K562 (cell line): ENCODE data around the gene PLEKHO2.

ENCODE experiments used
- CBX8 ChIP-seq: fragments of 200-600 bp; sonication (generic); IDR thresholded peaks from 2 replicates; pipeline ENCODE4 v1.6.1; 2012; ENCODE audit warnings: borderline replicate concordance, mixed run types, low read depth, mild to moderate bottlenecking, moderate library complexity, mixed read lengths, low read length, control low read depth, inconsistent platforms; ENCODE audit not compliant: poor library complexity, severe bottlenecking; ENCODE audit errors: extremely low read depth
- EGR1 ChIP-seq: fragments of 450-650 bp; conservative IDR thresholded peaks from 2 replicates; pipeline ENCODE4 v1.6.1; 2017; ENCODE audit warnings: mild to moderate bottlenecking
- FOS ChIP-seq: IDR thresholded peaks from 3 replicates; pipeline ENCODE4 v1.6.1; 2011; ENCODE audit not compliant: insufficient read length; ENCODE audit errors: extremely low read depth
- MAX ChIP-seq: sonication (generic); formaldehyde crosslinking; IDR thresholded peaks from 2 replicates; pipeline ENCODE4 v1.9.0; 2022; ENCODE audit warnings: mild to moderate bottlenecking, missing genetic modification reagents
- SMARCA5 ChIP-seq: fragments of 450-650 bp; IDR thresholded peaks from 2 replicates; pipeline ENCODE4 v1.6.1; 2016

- no peak for TF ChIP-seq MAX
- no peak for TF ChIP-seq SMARCA5
- no peak for TF ChIP-seq EGR1
- no peak for TF ChIP-seq FOS
- no peak for TF ChIP-seq CBX8
Measured at GRCh38 chr15:64909546-64909945, 67.8 kb downstream of the PLEKHO2 start.
